Activated CD4-positive, alpha-beta T cell treated with anti-CD3 and anti-CD28 coated beads for 36 hours (primary cell): Measurements from ENCODE around the gene KCNK1. TPM values are rescaled to one million over a fixed set of nuclear protein-coding genes. Genes with fewer than 3 reads are reported as not detected.

Source experiments
- ATAC-seq: fragments of 200-7000 bp; cut with Tn5 transposase; one replicate; pipeline ENCODE4 v1.10.0; 2021; ENCODE audit warnings: mild to moderate bottlenecking, moderate library complexity
- CTCF ChIA-PET: fragments of 350-600 bp; sonication (Branson Sonifier 250); formaldehyde crosslinking; loops from one replicate; lab custom pipeline; 2021; ENCODE audit warnings: antibody characterized with exemption; lab: Charles Lee
- POLR2A ChIA-PET: fragments of 350-600 bp; sonication (Branson Sonifier 250); formaldehyde crosslinking; loops from one replicate; lab custom pipeline; 2021; ENCODE audit warnings: antibody characterized with exemption, inconsistent platforms; lab: Charles Lee
- DNase-seq: peaks from one replicate; pipeline ENCODE4 v3.0.0-alpha.2; 2020
- H3K27ac Mint-ChIP-seq: one replicate; pipeline ENCODE4 v1.8.0; 2021; ENCODE audit warnings: mixed read lengths
- H3K27me3 Mint-ChIP-seq: one replicate; pipeline ENCODE4 v1.8.0; 2021; ENCODE audit warnings: mixed read lengths
- H3K36me3 Mint-ChIP-seq: one replicate; pipeline ENCODE4 v1.8.0; 2021; ENCODE audit warnings: low read depth, mixed read lengths
- H3K4me1 Mint-ChIP-seq: one replicate; pipeline ENCODE4 v1.8.0; 2021; ENCODE audit warnings: mixed read lengths
- H3K4me3 Mint-ChIP-seq: one replicate; pipeline ENCODE4 v1.8.0; 2021; ENCODE audit warnings: mild to moderate bottlenecking, moderate library complexity, mixed read lengths
- H3K9me3 Mint-ChIP-seq: one replicate; pipeline ENCODE4 v1.8.0; 2021; ENCODE audit warnings: low read depth, mixed read lengths
- intact Hi-C, 2 experiments: fragments of 100-400 bp; cut with DNase I in 1 of 2; cut with micrococcal nuclease in 1 of 2; formaldehyde crosslinking; loops; one replicate each; pipeline versions ENCODE4 v1.14.2 to v1.15.1; 2022 to 2024; cut with DNase I, micrococcal nuclease
- total RNA-seq, 2 experiments: library from RNA; stranded (reverse); gene quantifications; one replicate each; pipeline ENCODE4 v1.2.3, GENCODE V29; 2021

The KCNK1 gene
- total RNA-seq, 2 experiments from 2014 or later: 0.91 to 1.1 TPM

DNA sequence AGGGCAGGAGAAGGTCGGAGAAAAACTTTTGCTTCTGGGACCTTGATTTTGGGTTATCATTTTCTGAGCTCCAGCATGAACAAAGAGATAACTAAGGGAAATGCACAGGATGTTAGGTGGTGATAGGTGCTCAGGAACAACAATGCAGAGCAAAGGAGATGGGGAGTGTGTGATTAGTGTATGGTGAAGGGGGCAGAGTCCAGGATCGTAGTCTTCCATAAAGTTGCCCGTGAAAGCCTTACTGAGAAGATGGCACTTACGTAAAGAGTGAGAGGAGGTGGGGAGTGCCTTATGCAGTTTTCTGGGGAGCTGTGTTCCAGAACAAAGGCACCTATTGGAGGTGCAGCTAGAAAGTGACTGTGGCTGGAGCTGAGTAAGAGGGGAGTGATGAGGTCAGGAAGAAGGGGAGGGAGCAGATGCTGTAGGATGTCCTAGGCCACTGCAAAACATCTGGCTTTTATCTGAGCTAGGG, 11.6 kb downstream of the KCNK1 start:
- intact Hi-C loops: no loop called here
- no peaks in the 10 kb centered on the region for H3K9me3 Mint-ChIP-seq
- ChIA-PET CTCF (no interaction called here), POLR2A (no interaction called here)
- H3K27ac Mint-ChIP-seq: no peak overlapping the region
- no peak overlapping the region for H3K4me3 Mint-ChIP-seq
- ATAC-seq (no peak), DNase-seq (no peak)
- peaks cover 8% of the 10 kb centered on the region for H3K4me1 Mint-ChIP-seq
- peaks cover 16% of the 10 kb centered on the region for H3K27me3 Mint-ChIP-seq
- H3K36me3 Mint-ChIP-seq: no peaks in the 10 kb centered on the region

DNA sequence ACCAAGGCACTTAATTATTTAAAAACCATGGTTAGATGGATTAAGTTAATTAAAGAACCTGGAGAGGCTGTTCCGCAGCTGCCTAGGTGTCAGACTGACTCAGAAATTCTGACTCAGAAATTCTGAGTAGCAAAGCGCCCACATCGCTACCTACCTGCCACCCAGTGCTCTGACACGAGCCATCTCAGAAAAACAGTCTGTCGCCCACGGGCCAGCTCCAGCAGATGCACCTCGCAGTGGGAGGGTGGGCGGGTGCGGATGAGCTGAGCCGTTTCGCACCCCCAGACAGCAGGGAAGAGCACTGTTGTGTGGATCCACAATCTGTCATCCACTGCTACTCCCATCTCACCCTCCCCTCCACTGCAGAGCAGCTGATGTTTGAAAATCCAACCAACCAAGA, 13.5 kb downstream of the KCNK1 start:
- Mint-ChIP-seq H3K27ac (no peak overlapping the region), H3K36me3 (no peaks in the 10 kb centered on the region), H3K4me1 (peaks cover 8% of the 10 kb centered on the region), H3K4me3 (no peak overlapping the region), H3K9me3 (no peaks in the 10 kb centered on the region), H3K27me3 (peaks cover 11% of the 10 kb centered on the region)
- ATAC-seq (peak; percentile 83), DNase-seq (peak; percentile 71)
- CTCF ChIA-PET: no interaction called here
- POLR2A ChIA-PET: no interaction called here
- intact Hi-C loops: loop anchor here in 1 of 2 experiments (2.0 kb wide), 1 partner anchor 29 kb away; no protein-coding TSS in a partner anchor

DNA sequence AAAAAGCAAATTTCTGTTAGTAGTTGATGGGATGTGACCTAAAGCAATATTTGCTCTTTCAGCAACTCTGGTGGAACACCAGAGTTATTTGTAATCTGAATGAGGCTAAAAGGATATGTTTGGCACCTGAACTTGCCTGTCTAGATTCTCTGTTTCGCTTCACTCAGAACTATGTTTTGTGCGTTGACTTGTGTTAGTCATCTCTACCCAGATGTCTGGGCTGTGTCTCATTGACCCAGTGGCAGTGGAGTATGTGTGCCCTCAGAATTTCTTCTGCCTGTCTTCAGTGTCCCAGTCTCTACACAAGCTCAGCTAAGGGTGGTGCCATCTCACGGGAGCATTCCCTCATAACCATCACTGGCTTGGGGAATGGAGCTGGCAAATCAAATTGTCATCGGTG, 13.9 kb downstream of the KCNK1 start:
- Mint-ChIP-seq H3K4me3 (no peak overlapping the region), H3K9me3 (no peaks in the 10 kb centered on the region), H3K36me3 (no peaks in the 10 kb centered on the region), H3K27me3 (peaks cover 12% of the 10 kb centered on the region), H3K4me1 (peaks cover 8% of the 10 kb centered on the region), H3K27ac (no peak overlapping the region)
- peak; percentile 15 for DNase-seq
- POLR2A ChIA-PET: no interaction called here
- ATAC-seq: peak; percentile 96
- intact Hi-C loops: loop anchor here in 1 of 2 experiments (2.0 kb wide), 1 partner anchor 29 kb away; no protein-coding TSS in a partner anchor
- CTCF ChIA-PET: no interaction called here

DNA sequence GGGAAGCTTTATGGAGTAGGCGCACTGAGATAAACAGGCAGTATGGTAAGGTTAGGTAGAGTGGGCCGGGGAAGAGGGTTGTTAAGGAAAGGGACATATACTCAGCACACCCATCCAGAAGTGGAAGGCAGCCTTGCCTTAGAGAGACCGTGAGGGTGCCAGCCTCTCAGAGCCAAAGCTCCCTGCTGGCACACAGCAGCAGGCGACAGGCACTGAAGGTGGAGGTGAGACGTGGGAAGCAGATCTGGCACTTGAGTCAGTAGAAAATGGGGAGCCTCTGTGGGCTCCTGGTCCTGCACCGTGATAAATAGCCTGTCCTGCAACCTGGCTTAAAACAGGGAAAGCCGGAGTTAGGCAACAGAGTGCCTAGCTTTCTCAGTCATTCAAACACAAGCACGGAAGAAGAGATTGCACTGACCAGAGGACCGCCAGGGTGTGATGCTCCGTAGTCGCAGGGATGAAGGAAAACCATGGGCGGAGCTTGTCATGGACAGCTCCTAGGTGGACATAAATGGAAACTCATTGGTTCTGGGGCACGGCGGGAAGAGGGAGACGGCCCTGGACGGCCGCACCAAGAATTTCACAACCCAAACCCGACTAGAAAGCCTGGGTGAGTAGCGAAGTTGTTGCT, 15.5 kb downstream of the KCNK1 start:
- ATAC-seq (no peak), DNase-seq (no peak)
- ChIA-PET CTCF (no interaction called here), POLR2A (no interaction called here)
- intact Hi-C loops: no loop called here
- H3K4me3 Mint-ChIP-seq: no peak overlapping the region
- no peaks in the 10 kb centered on the region for H3K36me3 Mint-ChIP-seq
- H3K4me1 Mint-ChIP-seq: peaks cover 8% of the 10 kb centered on the region
- no peaks in the 10 kb centered on the region for H3K9me3 Mint-ChIP-seq
- peaks cover 11% of the 10 kb centered on the region for H3K27me3 Mint-ChIP-seq
- no peak overlapping the region for H3K27ac Mint-ChIP-seq

DNA sequence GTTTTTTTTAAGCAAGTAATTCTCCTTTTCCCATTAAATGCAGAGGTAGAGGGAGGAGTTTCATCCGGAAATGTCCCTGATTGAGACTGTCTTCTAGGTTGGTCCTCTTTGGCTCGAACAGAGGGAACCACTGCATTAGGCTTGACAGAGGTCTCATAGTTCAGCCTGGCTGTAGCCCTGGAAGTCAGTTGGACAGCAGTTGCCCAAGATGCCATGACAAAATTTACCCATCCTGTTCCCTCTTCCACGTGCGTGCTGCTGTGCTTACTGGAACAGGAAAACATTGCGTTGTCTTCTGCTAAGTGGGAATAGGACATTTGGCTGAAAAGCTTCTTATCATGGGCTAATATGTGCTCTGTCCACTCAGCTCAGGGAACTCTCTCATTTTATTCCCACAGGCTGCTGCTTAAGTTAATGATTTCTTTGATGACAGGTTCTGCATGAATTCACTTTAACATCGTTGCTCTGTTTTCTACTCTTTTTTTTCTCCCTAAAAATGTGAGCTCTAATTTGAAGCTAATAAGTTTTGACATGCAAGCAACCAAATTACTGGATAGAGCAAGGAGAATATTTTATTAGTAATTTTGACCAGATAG, 18.0 kb downstream of the KCNK1 start:
- intact Hi-C loops: no loop called here
- Mint-ChIP-seq H3K9me3 (no peaks in the 10 kb centered on the region), H3K36me3 (no peaks in the 10 kb centered on the region), H3K4me1 (peaks cover 8% of the 10 kb centered on the region), H3K27me3 (peaks cover 20% of the 10 kb centered on the region), H3K4me3 (no peak overlapping the region), H3K27ac (no peak overlapping the region)
- POLR2A ChIA-PET: no interaction called here
- ATAC-seq: no peak
- CTCF ChIA-PET: no interaction called here
- no peak for DNase-seq

DNA sequence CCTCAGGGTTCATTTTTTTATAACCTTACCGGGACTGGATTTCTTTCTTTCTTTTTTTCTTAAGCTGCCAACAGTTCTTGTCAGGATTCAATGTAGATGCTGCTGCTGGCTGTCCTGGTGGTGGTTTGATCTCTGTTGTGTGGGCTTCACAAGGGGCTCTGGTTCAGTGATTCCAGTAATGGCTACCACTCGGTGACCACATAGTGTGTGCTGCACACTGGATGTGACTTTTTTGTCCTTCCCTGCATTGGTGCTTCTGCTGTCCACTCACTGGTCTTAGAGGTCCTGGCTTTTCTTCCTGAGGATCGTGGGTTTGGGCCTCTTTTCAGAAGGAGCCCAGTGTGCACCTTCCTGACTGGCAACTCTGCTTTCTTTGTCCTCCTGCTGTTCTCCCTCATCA, 18.5 kb downstream of the KCNK1 start:
- peaks cover 20% of the 10 kb centered on the region for H3K27me3 Mint-ChIP-seq
- H3K36me3 Mint-ChIP-seq: no peaks in the 10 kb centered on the region

DNA sequence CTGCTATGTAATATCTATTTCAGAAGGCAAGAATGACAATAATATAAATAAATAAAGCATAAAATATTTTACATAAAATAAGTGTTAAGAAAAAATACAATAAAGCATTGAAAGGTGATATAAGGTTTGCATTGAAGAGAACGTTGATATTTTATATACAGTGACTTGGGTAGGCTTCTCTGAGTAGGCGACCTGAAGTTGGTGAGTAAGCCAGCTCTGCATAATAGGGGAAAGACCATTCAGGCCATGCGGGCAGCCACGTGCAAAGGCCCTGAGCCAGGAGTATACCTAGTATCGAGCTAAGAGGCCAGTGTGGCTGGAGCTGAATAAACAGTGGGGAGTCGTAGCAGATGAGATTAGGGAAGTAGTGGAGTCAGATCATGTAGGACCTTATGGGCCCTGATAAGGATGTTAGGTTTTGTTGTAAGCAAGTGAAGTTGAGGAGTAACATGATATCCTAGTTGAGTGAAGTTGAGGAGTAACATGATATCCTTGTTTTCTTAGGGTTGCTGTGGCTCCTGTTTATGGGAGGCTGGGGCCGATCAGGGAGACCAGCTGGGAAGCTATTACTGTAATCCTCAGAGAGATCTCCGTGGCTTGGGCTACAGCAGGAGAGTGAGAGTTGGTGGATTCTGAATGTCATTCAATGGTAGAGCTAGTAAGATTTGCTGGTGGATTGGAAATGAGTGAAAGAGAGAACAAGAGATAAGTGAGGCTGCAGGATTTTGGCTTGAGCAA, 22.0 kb downstream of the KCNK1 start:
- no peaks in the 10 kb centered on the region for H3K36me3 Mint-ChIP-seq
- ATAC-seq (no peak), DNase-seq (no peak)
- intact Hi-C loops: no loop called here
- H3K27me3 Mint-ChIP-seq: peaks cover 17% of the 10 kb centered on the region
- no peak overlapping the region for H3K4me3 Mint-ChIP-seq
- POLR2A ChIA-PET: no interaction called here
- no peaks in the 10 kb centered on the region for H3K4me1 Mint-ChIP-seq
- no peak overlapping the region for H3K27ac Mint-ChIP-seq
- CTCF ChIA-PET: no interaction called here
- no peaks in the 10 kb centered on the region for H3K9me3 Mint-ChIP-seq

More for the DNA sequence above, 18.5 kb downstream of the KCNK1 start:
- no peaks in the 10 kb centered on the region for H3K9me3 Mint-ChIP-seq
- peaks cover 6% of the 10 kb centered on the region for H3K4me1 Mint-ChIP-seq
- POLR2A ChIA-PET: no interaction called here
- no peak overlapping the region for H3K27ac Mint-ChIP-seq
- no peak for DNase-seq
- intact Hi-C loops: no loop called here
- no peak for ATAC-seq
- CTCF ChIA-PET: no interaction called here
- no peak overlapping the region for H3K4me3 Mint-ChIP-seq

DNA sequence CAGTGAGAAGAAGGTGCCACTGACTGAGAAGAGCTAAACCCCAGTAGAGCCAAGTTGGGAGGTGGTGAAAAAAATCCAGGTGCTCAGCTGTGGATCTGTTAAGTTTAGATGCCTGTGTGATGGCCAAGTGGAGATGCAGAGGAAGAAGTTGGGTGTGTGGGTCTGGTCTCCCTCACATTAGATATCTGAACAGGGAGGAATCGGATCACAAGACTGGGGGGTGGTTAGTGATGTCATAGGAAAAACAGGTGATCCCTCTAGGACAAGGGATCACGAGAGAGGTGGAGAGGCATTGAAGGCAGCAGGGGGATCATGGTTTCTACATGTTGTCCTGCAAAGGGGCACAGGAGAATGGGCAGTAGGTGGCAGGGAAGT, 22.6 kb downstream of the KCNK1 start:
- POLR2A ChIA-PET: no interaction called here
- Mint-ChIP-seq H3K4me3 (no peak overlapping the region), H3K27ac (no peak overlapping the region), H3K9me3 (no peaks in the 10 kb centered on the region), H3K36me3 (no peaks in the 10 kb centered on the region), H3K4me1 (no peaks in the 10 kb centered on the region), H3K27me3 (peaks cover 17% of the 10 kb centered on the region)
- no peak for ATAC-seq
- intact Hi-C loops: no loop called here
- no peak for DNase-seq
- CTCF ChIA-PET: no interaction called here

DNA sequence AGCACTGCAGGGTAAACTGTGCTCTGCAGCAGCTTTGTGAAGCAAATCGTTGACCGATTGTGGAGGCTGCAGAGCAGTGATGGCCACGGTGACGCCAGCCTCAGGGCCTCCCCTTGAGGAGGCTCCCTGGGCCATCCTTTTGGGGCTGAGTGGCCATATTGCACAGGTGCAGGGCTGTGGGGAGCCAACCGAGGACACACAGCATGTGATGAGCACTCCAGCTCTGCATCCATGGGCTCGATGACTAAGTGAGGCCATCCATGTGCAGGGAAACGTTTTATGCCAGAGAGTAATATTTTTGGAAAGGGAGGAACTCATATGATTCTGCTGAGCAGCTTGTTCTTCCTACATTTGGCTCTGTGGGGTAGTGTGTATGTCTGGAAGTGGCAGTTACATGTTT, 24.6 kb downstream of the KCNK1 start:
- H3K4me1 Mint-ChIP-seq: no peaks in the 10 kb centered on the region
- DNase-seq (no peak), ATAC-seq (no peak)
- ChIA-PET POLR2A (no interaction called here), CTCF (no interaction called here)
- no peak overlapping the region for H3K4me3 Mint-ChIP-seq
- H3K9me3 Mint-ChIP-seq: no peaks in the 10 kb centered on the region
- no peaks in the 10 kb centered on the region for H3K36me3 Mint-ChIP-seq
- H3K27ac Mint-ChIP-seq: no peak overlapping the region
- intact Hi-C loops: no loop called here
- H3K27me3 Mint-ChIP-seq: peaks cover 19% of the 10 kb centered on the region

DNA sequence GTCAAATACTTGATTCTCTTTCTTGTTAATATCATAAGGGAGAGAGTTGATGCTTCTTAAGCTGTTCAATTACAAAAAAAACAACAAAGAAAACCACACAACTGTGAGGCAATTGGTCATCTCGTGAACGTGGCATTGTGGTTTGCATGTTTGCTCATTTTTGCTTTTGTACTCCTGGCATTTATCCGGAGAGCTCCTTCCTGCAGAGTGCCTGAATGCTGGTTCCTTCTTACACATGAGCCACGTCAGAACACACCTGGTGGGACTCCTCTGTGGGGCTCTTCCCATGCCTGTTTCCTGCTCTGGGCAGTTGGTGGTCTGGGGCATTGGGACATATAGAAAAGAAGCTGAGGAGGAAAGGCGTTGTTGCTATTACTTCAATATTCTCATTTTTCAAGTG, 25.7 kb downstream of the KCNK1 start:
- CTCF ChIA-PET: no interaction called here
- DNase-seq (no peak), ATAC-seq (no peak)
- intact Hi-C loops: no loop called here
- H3K36me3 Mint-ChIP-seq: no peaks in the 10 kb centered on the region
- no peak overlapping the region for H3K4me3 Mint-ChIP-seq
- no peaks in the 10 kb centered on the region for H3K9me3 Mint-ChIP-seq
- POLR2A ChIA-PET: no interaction called here
- H3K27me3 Mint-ChIP-seq: peaks cover 20% of the 10 kb centered on the region
- no peak overlapping the region for H3K27ac Mint-ChIP-seq
- no peaks in the 10 kb centered on the region for H3K4me1 Mint-ChIP-seq

DNA sequence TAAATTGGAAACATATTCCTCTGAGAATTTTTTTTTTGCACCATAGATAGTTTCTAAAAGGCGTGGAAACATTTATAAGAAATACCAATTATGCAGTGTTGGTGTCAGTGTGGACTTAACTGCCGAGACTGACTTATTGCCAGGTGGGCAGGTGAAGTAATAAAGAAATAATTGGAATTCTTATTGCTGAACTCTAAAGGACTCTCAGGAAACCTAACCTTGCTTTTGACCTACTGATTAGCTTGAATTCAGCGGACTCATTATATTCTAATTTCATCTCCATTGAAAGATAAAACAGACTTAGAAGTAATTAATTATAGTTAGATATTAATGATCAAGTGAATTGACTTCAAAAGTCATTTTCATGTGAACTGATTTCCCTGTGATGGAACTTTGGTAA, 26.3 kb downstream of the KCNK1 start:
- Mint-ChIP-seq H3K27me3 (peaks cover 20% of the 10 kb centered on the region), H3K4me1 (no peaks in the 10 kb centered on the region), H3K4me3 (no peak overlapping the region), H3K27ac (no peak overlapping the region), H3K9me3 (no peaks in the 10 kb centered on the region), H3K36me3 (no peaks in the 10 kb centered on the region)
- ATAC-seq: no peak
- no peak for DNase-seq
- intact Hi-C loops: no loop called here
- POLR2A ChIA-PET: no interaction called here
- CTCF ChIA-PET: no interaction called here

DNA sequence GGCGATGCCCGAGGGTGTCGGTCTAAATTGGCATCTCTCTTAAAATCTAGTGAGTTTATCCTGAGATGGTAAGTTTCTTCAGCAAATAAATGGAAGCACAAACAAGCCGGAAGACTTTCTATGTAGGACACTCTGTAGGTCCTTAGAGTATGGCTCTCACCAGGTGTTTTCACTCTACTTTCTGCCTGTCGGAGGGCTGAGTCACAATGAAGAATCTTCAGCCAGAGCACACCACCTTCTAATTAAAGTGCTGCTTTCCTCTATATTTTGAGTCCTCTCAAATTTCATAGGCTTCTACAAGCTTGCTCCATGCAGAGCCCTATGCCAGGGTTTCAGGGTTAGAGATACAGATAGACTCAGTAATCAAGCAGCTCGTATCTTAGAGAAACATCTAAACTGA, 27.1 kb downstream of the KCNK1 start:
- Mint-ChIP-seq H3K4me3 (no peak overlapping the region), H3K27ac (no peak overlapping the region), H3K4me1 (no peaks in the 10 kb centered on the region), H3K27me3 (peaks cover 22% of the 10 kb centered on the region), H3K9me3 (no peaks in the 10 kb centered on the region), H3K36me3 (no peaks in the 10 kb centered on the region)
- intact Hi-C loops: no loop called here
- no peak for DNase-seq
- ChIA-PET POLR2A (no interaction called here), CTCF (no interaction called here)
- no peak for ATAC-seq
